OCI-LY7 (cell line): ENCODE data around the gene NLRX1. TPM values are rescaled to one million over a fixed set of nuclear protein-coding genes. Genes with fewer than 3 reads are reported as not detected.

Experiments used
- BruUV-seq: library from RNA; stranded (reverse); fragments of 400-500 nt; replicated peaks from 2 replicates; lab custom pipeline; 2021; lab: Mats Ljungman, UMichigan
- CTCF ChIA-PET: fragments of 300-600 bp; sonication (Branson Sonifier 250); formaldehyde crosslinking; loops from one replicate; lab custom pipeline; 2022; ENCODE audit warnings: antibody characterized with exemption; ENCODE audit not compliant: unreplicated experiment; lab: Charles Lee
- POLR2A ChIA-PET: fragments of 300-600 bp; sonication (Branson Sonifier 250); formaldehyde crosslinking; loops from one replicate; lab custom pipeline; 2022; ENCODE audit warnings: antibody characterized with exemption; lab: Charles Lee
- DNase-seq: peaks from one replicate; pipeline ENCODE4 v3.0.0-alpha.2; 2015; ENCODE audit warnings: low spot score
- H2AFZ ChIP-seq: fragments of 200-600 bp; sonication (generic), shearing (Covaris generic); 2 replicates; pipeline ENCODE4 v1.6.1; 2014; ENCODE audit warnings: mild to moderate bottlenecking, antibody characterized with exemption, low read length, moderate library complexity
- H3K27ac ChIP-seq: fragments of 200-600 bp; sonication (generic); 2 replicates; pipeline ENCODE4 v1.5.1; 2014; ENCODE audit warnings: mixed run types, low read depth, mild to moderate bottlenecking, moderate library complexity, low read length, inconsistent platforms; ENCODE audit not compliant: poor library complexity, severe bottlenecking
- H3K36me3 ChIP-seq: fragments of 200-600 bp; sonication (generic); 2 replicates; pipeline ENCODE4 v1.6.1; 2014; ENCODE audit warnings: mild to moderate bottlenecking, antibody characterized with exemption, low read length, moderate library complexity, mixed read lengths; ENCODE audit not compliant: insufficient read depth
- H3K4me1 ChIP-seq: fragments of 200-600 bp; sonication (generic); 2 replicates; pipeline ENCODE4 v1.5.1; 2014; ENCODE audit warnings: mild to moderate bottlenecking, low read length; ENCODE audit not compliant: insufficient read depth, poor library complexity, severe bottlenecking
- H3K4me2 ChIP-seq: fragments of 200-600 bp; sonication (generic); 2 replicates; pipeline ENCODE4 v1.6.1; 2014; ENCODE audit warnings: mild to moderate bottlenecking, low read length
- H3K4me3 ChIP-seq: fragments of 200-600 bp; sonication (generic); 2 replicates; pipeline ENCODE4 v1.5.1; 2014; ENCODE audit warnings: mild to moderate bottlenecking, low read depth, low read length; ENCODE audit not compliant: poor library complexity, severe bottlenecking
- H3K79me2 ChIP-seq: fragments of 200-600 bp; sonication (generic); 2 replicates; pipeline ENCODE4 v1.6.1; 2016; ENCODE audit warnings: low read depth, mild to moderate bottlenecking, low read length, moderate library complexity, mixed read lengths; ENCODE audit not compliant: insufficient read depth
- H3K9me2 ChIP-seq: fragments of 200-600 bp; sonication (generic); 2 replicates; pipeline ENCODE4 v1.6.1; 2016; ENCODE audit warnings: mild to moderate bottlenecking, low read length, mixed read lengths; ENCODE audit not compliant: insufficient read depth
- H3K9me3 ChIP-seq: fragments of 200-600 bp; sonication (generic); 2 replicates; pipeline ENCODE4 v1.6.1; 2014; ENCODE audit warnings: mild to moderate bottlenecking, mixed run types, low read length, mixed read lengths
- H4K20me1 ChIP-seq: fragments of 200-600 bp; sonication (generic); 2 replicates; pipeline ENCODE4 v1.6.1; 2014; ENCODE audit warnings: mild to moderate bottlenecking, antibody characterized with exemption, low read length, moderate library complexity, mixed read lengths; ENCODE audit not compliant: insufficient read depth
- CTCF ChIP-seq: fragments of 200-600 bp; sonication (generic); conservative IDR thresholded peaks from 2 replicates; pipeline ENCODE4 v1.5.1; 2014; ENCODE audit warnings: mild to moderate bottlenecking, antibody characterized with exemption, low read length, moderate library complexity, mixed read lengths
- EZH2phosphoT487 ChIP-seq: fragments of 200-600 bp; sonication (generic); IDR thresholded peaks from 2 replicates; pipeline ENCODE4 v1.6.1; 2018; ENCODE audit warnings: low read depth, borderline replicate concordance, mild to moderate bottlenecking, mixed run types, antibody characterized with exemption, low read length, moderate library complexity, mixed read lengths
- intact Hi-C: fragments of 100-400 bp; cut with micrococcal nuclease; formaldehyde crosslinking; loops from one replicate; pipeline ENCODE4 v1.10.0; 2022; ENCODE audit not compliant: unreplicated experiment
- total RNA-seq, 2 experiments: library from RNA; depleted of rRNA in 1 of 2; stranded (reverse); fragments of >200 nt in 1 of 2; shearing (Covaris generic) in 1 of 2; gene quantifications; 2 replicates each; pipeline ENCODE4 v1.2.3, GENCODE V29; 2014 to 2022

The NLRX1 gene
- total RNA-seq, 2 experiments from 2014 or later: 2.1 to 8.8 TPM

GRCh38 chr11:119144825-119145486 lies 23.6 kb upstream of the NLRX1 start:
- no peaks in the 10 kb centered on the region for H3K9me2 ChIP-seq
- peak; percentile 67 for DNase-seq
- intact Hi-C loops: loop anchor here (1.0 kb wide), 1 partner anchor 52 kb away; no protein-coding TSS in a partner anchor
- H2AFZ ChIP-seq: no peak overlapping the region
- peaks cover 17% of the 10 kb centered on the region for H3K4me1 ChIP-seq
- TF ChIP-seq CTCF (peak; percentile 55), EZH2phosphoT487 (no peak)
- H4K20me1 ChIP-seq: no peaks in the 10 kb centered on the region
- no TSS peak for BruUV-seq
- no peaks in the 10 kb centered on the region for H3K36me3 ChIP-seq
- CTCF ChIA-PET: interaction anchor here (0.5 to 0.9 kb wide), 4 partner anchors 10 to 140 kb away, joined by 3 to 8 read pairs (median 6); no protein-coding TSS in a partner anchor
- H3K9me3 ChIP-seq: no peaks in the 10 kb centered on the region
- POLR2A ChIA-PET: no interaction called here
- H3K79me2 ChIP-seq: no peaks in the 10 kb centered on the region
- no peak overlapping the region for H3K27ac ChIP-seq
- H3K4me3 ChIP-seq: no peak overlapping the region
- no peak overlapping the region for H3K4me2 ChIP-seq

DNA sequence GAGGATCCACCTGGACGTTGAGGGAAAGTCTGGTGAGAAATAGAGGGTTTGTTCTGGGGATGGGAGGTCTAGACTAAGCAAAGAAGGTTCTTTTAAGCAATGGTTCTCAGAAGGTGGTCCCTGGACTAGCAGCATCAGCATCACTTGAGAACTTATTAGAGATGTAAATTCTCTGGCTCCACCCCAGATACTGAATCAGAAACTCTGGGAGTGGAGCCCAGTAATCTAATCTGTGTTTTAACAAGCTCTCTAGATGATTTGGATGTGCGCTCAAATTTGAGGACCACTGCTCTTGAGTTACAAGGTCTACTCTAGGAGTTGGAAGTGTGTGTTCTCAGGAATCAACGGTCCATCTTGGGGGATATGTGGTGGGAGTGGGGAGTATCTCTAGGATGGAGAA lies 23.0 kb upstream of the NLRX1 start:
- Histone ChIP-seq H4K20me1 (no peaks in the 10 kb centered on the region), H3K36me3 (no peaks in the 10 kb centered on the region), H3K9me2 (no peaks in the 10 kb centered on the region), H3K4me1 (peaks cover 17% of the 10 kb centered on the region), H3K4me2 (no peak overlapping the region), H3K4me3 (no peak overlapping the region), H3K79me2 (no peaks in the 10 kb centered on the region), H3K27ac (no peak overlapping the region), H2AFZ (no peak overlapping the region), H3K9me3 (no peaks in the 10 kb centered on the region)
- BruUV-seq: no TSS peak
- intact Hi-C loops: loop anchor here (1.0 kb wide), 1 partner anchor 52 kb away; no protein-coding TSS in a partner anchor
- ChIA-PET CTCF (interaction anchor here (0.6 kb wide), 1 partner anchor 1159 kb away, joined by 4 read pairs; the partner anchor contains the start of gene IL10RA), POLR2A (interaction anchor here (0.5 kb wide), 1 partner anchor 57 kb away, joined by 3 read pairs; no protein-coding TSS in a partner anchor)
- TF ChIP-seq CTCF (no peak), EZH2phosphoT487 (no peak)
- no peak for DNase-seq
